Measurements from ENCODE around the gene TRAPPC8.
"Not testable (repeated sequence)": the region's sequence is repeated elsewhere in the genome, so short reads cannot be mapped to it uniquely, and the experiment has no call there.

TRAPPC8 gene

GRCh38 chr18:31953699-31954098, 10.8 kb upstream of the TRAPPC8 start:
- not testable (repeated sequence) for H3K4me3 Mint-ChIP-seq; H3K9me3 Mint-ChIP-seq; H3K36me3 Mint-ChIP-seq (ENCODE audit: low read depth); H3K4me1 Mint-ChIP-seq; ATAC-seq; DNase-seq; H3K27me3 Mint-ChIP-seq; H3K27ac Mint-ChIP-seq

DNA sequence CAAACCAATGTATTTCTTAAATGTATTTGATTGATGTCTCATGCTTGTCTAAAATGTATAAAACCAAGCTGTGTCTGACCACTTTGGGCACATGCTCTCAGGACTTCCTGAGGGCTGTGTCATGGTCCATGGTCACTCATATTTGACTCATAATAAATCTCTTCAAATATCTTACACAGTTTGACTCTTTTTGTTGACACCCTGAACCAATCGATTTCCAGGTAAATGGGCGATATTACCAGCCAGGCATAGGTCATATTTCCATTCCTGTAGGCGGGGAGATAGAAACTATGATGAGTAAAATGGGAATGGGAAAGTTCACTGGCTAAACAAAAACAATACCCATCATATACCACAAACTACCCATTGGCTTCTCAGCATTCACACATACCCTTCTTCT, 9.3 kb upstream of the TRAPPC8 start:
- no peak overlapping the region for H3K27ac Mint-ChIP-seq
- no peak for DNase-seq
- peaks cover 5% of the 10 kb centered on the region for H3K4me1 Mint-ChIP-seq
- ATAC-seq, result no peak
- H3K4me3 Mint-ChIP-seq, result no peak overlapping the region
- H3K9me3 Mint-ChIP-seq, result no peaks in the 10 kb centered on the region
- H3K36me3 Mint-ChIP-seq (ENCODE audit: low read depth), result no peaks in the 10 kb centered on the region
- H3K27me3 Mint-ChIP-seq, result no peaks in the 10 kb centered on the region

- Mint-ChIP-seq H3K36me3 (ENCODE audit: low read depth) (no peaks in the 10 kb centered on the region), H3K27ac (no peak overlapping the region), H3K4me1 (peaks cover 5% of the 10 kb centered on the region), H3K27me3 (no peaks in the 10 kb centered on the region), H3K4me3 (no peak overlapping the region), H3K9me3 (no peaks in the 10 kb centered on the region)
- ATAC-seq (no peak), DNase-seq (no peak)
These were observed 7.7 kb upstream of the TRAPPC8 start for GRCh38 chr18:31950583-31950982.

GRCh38 chr18:31948349-31948748, 5.4 kb upstream of the TRAPPC8 start:
- H3K36me3 Mint-ChIP-seq (ENCODE audit: low read depth); H3K9me3 Mint-ChIP-seq; H3K27ac Mint-ChIP-seq; DNase-seq; ATAC-seq; H3K4me3 Mint-ChIP-seq; H3K27me3 Mint-ChIP-seq: not testable (repeated sequence)
- H3K4me1 Mint-ChIP-seq, result peaks cover 23% of the 10 kb centered on the region

- Mint-ChIP-seq H3K36me3 (ENCODE audit: low read depth) (peaks cover 4% of the 10 kb centered on the region), H3K27ac (no peak overlapping the region), H3K4me1 (peaks cover 25% of the 10 kb centered on the region), H3K4me3 (no peak overlapping the region), H3K27me3 (no peaks in the 10 kb centered on the region), H3K9me3 (no peaks in the 10 kb centered on the region)
- DNase-seq, result no peak
- ATAC-seq, result no peak
These were observed 3.5 kb upstream of the TRAPPC8 start for GRCh38 chr18:31946305-31947046.

GRCh38 chr18:31943878-31944816, 1.2 kb upstream of the TRAPPC8 start:
- DNase-seq (no peak), ATAC-seq (no peak)
- H3K27me3 Mint-ChIP-seq, result no peaks in the 10 kb centered on the region
- peaks cover 43% of the 10 kb centered on the region for H3K4me1 Mint-ChIP-seq
- peak overlapping the region; percentile 99 for H3K4me3 Mint-ChIP-seq
- H3K27ac Mint-ChIP-seq, result peak overlapping the region; percentile 99
- H3K9me3 Mint-ChIP-seq, result no peaks in the 10 kb centered on the region
- peaks cover 7% of the 10 kb centered on the region for H3K36me3 Mint-ChIP-seq (ENCODE audit: low read depth)

GRCh38 chr18:31942291-31942998, 483 bp downstream of the TRAPPC8 start:
- Mint-ChIP-seq H3K4me3 (peak overlapping the region; percentile 99), H3K9me3 (no peaks in the 10 kb centered on the region), H3K27me3 (no peaks in the 10 kb centered on the region), H3K36me3 (ENCODE audit: low read depth) (peaks cover 10% of the 10 kb centered on the region), H3K4me1 (peaks cover 50% of the 10 kb centered on the region), H3K27ac (peak overlapping the region; percentile 99)
- peak; percentile 48 for ATAC-seq
- DNase-seq, result peak; percentile 51

- DNase-seq (no peak), ATAC-seq (no peak)
- H3K36me3 Mint-ChIP-seq (ENCODE audit: low read depth), result peaks cover 13% of the 10 kb centered on the region
- H3K27me3 Mint-ChIP-seq, result no peaks in the 10 kb centered on the region
- no peaks in the 10 kb centered on the region for H3K9me3 Mint-ChIP-seq
- H3K27ac Mint-ChIP-seq, result no peak overlapping the region
- H3K4me3 Mint-ChIP-seq, result peak overlapping the region; percentile 99
- H3K4me1 Mint-ChIP-seq, result peaks cover 50% of the 10 kb centered on the region
These were observed 1.7 kb downstream of the TRAPPC8 start for GRCh38 chr18:31941010-31941809.

- peaks cover 13% of the 10 kb centered on the region for H3K36me3 Mint-ChIP-seq (ENCODE audit: low read depth)
- H3K9me3 Mint-ChIP-seq, H3K27me3 Mint-ChIP-seq, H3K27ac Mint-ChIP-seq, DNase-seq, H3K4me3 Mint-ChIP-seq, ATAC-seq: not testable (repeated sequence)
- H3K4me1 Mint-ChIP-seq, result peaks cover 16% of the 10 kb centered on the region
These were observed 8.2 kb downstream of the TRAPPC8 start for GRCh38 chr18:31934773-31935172.

DNA sequence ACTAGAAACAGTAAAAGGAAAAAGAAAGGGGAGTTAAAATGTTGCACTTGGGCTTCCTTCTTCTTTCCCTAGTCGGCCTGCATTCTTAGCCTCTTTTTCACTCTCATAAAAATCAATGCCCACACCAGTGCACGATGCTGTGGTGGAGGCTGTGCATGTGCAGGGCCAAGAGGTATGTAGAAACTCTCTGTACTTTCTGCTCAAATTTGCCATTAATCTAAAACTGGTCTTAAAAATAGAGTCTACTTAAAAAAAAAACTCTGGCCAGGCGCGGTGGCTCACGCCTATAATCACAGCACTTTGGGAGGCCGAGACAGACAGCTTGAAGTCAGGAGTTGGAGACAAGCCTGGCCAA, 11.1 kb downstream of the TRAPPC8 start:
- Mint-ChIP-seq H3K36me3 (ENCODE audit: low read depth) (peaks cover 12% of the 10 kb centered on the region), H3K4me3 (no peak overlapping the region), H3K9me3 (no peaks in the 10 kb centered on the region), H3K27me3 (no peaks in the 10 kb centered on the region), H3K4me1 (peaks cover 3% of the 10 kb centered on the region), H3K27ac (no peak overlapping the region)
- ATAC-seq (no peak), DNase-seq (no peak)

- Mint-ChIP-seq H3K27ac (no peak overlapping the region), H3K9me3 (no peaks in the 10 kb centered on the region), H3K4me3 (no peak overlapping the region), H3K27me3 (no peaks in the 10 kb centered on the region), H3K36me3 (ENCODE audit: low read depth) (peaks cover 17% of the 10 kb centered on the region), H3K4me1 (peaks cover 3% of the 10 kb centered on the region)
- DNase-seq (no peak), ATAC-seq (no peak)
These were observed 11.6 kb downstream of the TRAPPC8 start for GRCh38 chr18:31931163-31931885.

DNA sequence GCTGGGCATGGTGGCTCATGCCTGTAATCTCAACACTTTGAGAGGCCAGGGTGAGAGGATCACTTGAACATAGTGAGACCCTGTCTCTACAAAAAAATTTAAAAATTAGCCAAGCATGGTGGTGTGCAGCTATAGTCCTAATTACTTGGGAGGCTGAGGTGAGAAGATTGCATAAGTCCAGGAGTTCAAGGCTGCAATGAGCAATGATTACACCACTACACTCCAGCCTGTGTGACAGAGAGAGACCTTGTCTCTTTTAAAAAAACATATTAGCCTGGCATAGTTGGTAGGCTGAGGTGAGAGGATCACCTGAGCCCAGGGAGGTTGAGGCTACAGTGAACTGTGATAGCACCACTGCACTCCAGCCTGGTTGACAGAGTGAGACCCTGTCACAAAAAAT, 13.7 kb downstream of the TRAPPC8 start:
- H3K9me3 Mint-ChIP-seq, result no peaks in the 10 kb centered on the region
- DNase-seq (no peak), ATAC-seq (no peak)
- H3K4me3 Mint-ChIP-seq, result no peak overlapping the region
- H3K27ac Mint-ChIP-seq, result no peak overlapping the region
- peaks cover 2% of the 10 kb centered on the region for H3K4me1 Mint-ChIP-seq
- no peaks in the 10 kb centered on the region for H3K27me3 Mint-ChIP-seq
- peaks cover 27% of the 10 kb centered on the region for H3K36me3 Mint-ChIP-seq (ENCODE audit: low read depth)

DNA sequence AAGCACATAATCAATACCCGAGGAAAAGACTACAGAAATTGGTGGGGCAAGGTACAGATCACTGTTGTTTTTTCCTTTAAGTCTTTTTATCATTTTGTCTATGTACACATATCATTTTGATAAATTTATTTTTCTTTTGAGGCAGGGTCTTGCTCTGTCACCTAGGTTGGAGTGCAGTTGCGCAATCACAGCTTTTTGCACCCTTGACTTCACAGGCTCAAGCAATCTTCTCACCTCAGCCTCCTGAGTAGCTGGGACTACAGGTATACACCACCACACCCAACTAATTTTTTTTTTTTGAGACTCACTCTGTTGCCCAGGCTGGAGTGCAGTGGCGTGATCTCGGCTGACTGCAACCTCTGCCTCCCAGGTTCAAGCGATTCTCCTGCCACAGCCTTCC, 15.9 kb downstream of the TRAPPC8 start:
- H3K9me3 Mint-ChIP-seq, H3K4me3 Mint-ChIP-seq, H3K27me3 Mint-ChIP-seq, DNase-seq, ATAC-seq, H3K4me1 Mint-ChIP-seq, H3K27ac Mint-ChIP-seq: not testable (repeated sequence)
- peaks cover 38% of the 10 kb centered on the region for H3K36me3 Mint-ChIP-seq (ENCODE audit: low read depth)
